B cell (primary cell): ENCODE data around the gene CALR3. TPM values are rescaled to one million over a fixed set of nuclear protein-coding genes. Genes with fewer than 3 reads are reported as not detected.

Source experiments
- ATAC-seq: fragments of 200-7000 bp; cut with Tn5 transposase; one replicate; pipeline ENCODE4 v1.10.0; 2021; ENCODE audit warnings: low read depth, mild to moderate bottlenecking, moderate number of reproducible peaks, moderate library complexity
- CTCF ChIA-PET: fragments of 350-600 bp; sonication (Branson Sonifier 250); formaldehyde crosslinking; loops from one replicate; lab custom pipeline; 2021; ENCODE audit warnings: antibody characterized with exemption, inconsistent platforms; lab: Charles Lee
- POLR2A ChIA-PET: fragments of 350-600 bp; sonication (Branson Sonifier 250); formaldehyde crosslinking; loops from one replicate; lab custom pipeline; 2021; ENCODE audit warnings: antibody characterized with exemption; lab: Charles Lee
- DNase-seq: peaks from one replicate; pipeline ENCODE4 v3.0.0; 2013
- H2AFZ ChIP-seq: 2 replicates; pipeline ENCODE4 v1.6.1; 2012; ENCODE audit warnings: mild to moderate bottlenecking, low read depth, low read length; ENCODE audit not compliant: insufficient read depth, poor library complexity, severe bottlenecking
- H3K27ac ChIP-seq, 2 donors: 1 replicate in 1 of 2; 2 replicates in 1 of 2; pipeline ENCODE4 v1.5.1; 2012 to 2013; ENCODE audit warnings: low read length in 2 of 2, mild to moderate bottlenecking in 2 of 2, moderate library complexity in 1 of 2
- H3K27me3 ChIP-seq, 4 experiments: fragments of 200-600 bp in 1 of 4; sonication (generic) in 1 of 4; replicated peaks in 1 of 4; 1 replicate in 2 of 4; 2 replicates in 2 of 4; pipeline versions ENCODE4 v1.6.1 to v1.7.0; 2013 to 2016; ENCODE audit warnings: low read length in 3 of 4, mild to moderate bottlenecking in 2 of 4, mixed read lengths in 1 of 4, moderate library complexity in 1 of 4; ENCODE audit not compliant: insufficient read depth in 4 of 4, control insufficient read depth in 3 of 4; ENCODE audit errors: control extremely low read depth in 1 of 4
- H3K36me3 ChIP-seq, 2 experiments: replicated peaks in 1 of 2; 1 replicate in 1 of 2; 2 replicates in 1 of 2; pipeline versions ENCODE4 v1.6.1 to v1.7.1; 2013; ENCODE audit warnings: low read length in 1 of 2; ENCODE audit not compliant: insufficient read depth in 2 of 2, control insufficient read depth in 1 of 2; ENCODE audit errors: control extremely low read depth in 1 of 2, extremely low read depth in 1 of 2
- H3K4me1 ChIP-seq, 2 donors: fragments of 200-600 bp in 1 of 2; sonication (generic) in 1 of 2; 1 replicate in 1 of 2; 2 replicates in 1 of 2; pipeline versions ENCODE4 v1.5.1 to v1.6.1; 2013 to 2017; ENCODE audit warnings: low read length in 2 of 2; ENCODE audit not compliant: control insufficient read depth in 2 of 2, insufficient read depth in 2 of 2
- H3K4me2 ChIP-seq: replicated peaks from 2 replicates; pipeline ENCODE3; 2012; ENCODE audit warnings: mild to moderate bottlenecking, low read depth, low read length; ENCODE audit not compliant: poor library complexity, severe bottlenecking
- H3K4me3 ChIP-seq, 5 experiments: fragments of 200-600 bp in 1 of 5; sonication (generic) in 1 of 5; 1 replicate in 3 of 5; 2 replicates in 2 of 5; pipeline versions ENCODE4 v1.5.1 to v1.7.0; 2011 to 2016; ENCODE audit warnings: low read length in 4 of 5, mild to moderate bottlenecking in 4 of 5, low read depth in 2 of 5, control low read depth in 1 of 5, moderate library complexity in 1 of 5; ENCODE audit not compliant: insufficient read depth in 1 of 5; ENCODE audit errors: control extremely low read depth in 1 of 5, extremely low read depth in 1 of 5
- H3K79me2 ChIP-seq: fragments of 200-600 bp; sonication (generic); one replicate; pipeline ENCODE4 v1.6.0; 2016; ENCODE audit warnings: low read length; ENCODE audit not compliant: control insufficient read depth, insufficient read depth
- H3K9ac ChIP-seq: fragments of 200-600 bp; sonication (generic); 2 replicates; pipeline ENCODE4 v1.6.1; 2017; ENCODE audit warnings: mild to moderate bottlenecking, low read length, moderate library complexity
- H3K9me3 ChIP-seq, 3 donors: one replicate each; pipeline versions ENCODE4 v1.6.1 to v1.7.1; 2013; ENCODE audit warnings: low read length in 2 of 3; ENCODE audit not compliant: control insufficient read depth in 2 of 3, insufficient read depth in 1 of 3; ENCODE audit errors: control extremely low read depth in 1 of 3
- H4K20me1 ChIP-seq: 2 replicates; pipeline ENCODE4 v1.6.0; 2012; ENCODE audit warnings: mild to moderate bottlenecking, low read length; ENCODE audit not compliant: insufficient read depth, control insufficient read depth, poor library complexity, severe bottlenecking
- H3K27ac Mint-ChIP-seq: one replicate; pipeline ENCODE4 v1.8.0; 2021; ENCODE audit warnings: mixed read lengths
- H3K27me3 Mint-ChIP-seq: one replicate; pipeline ENCODE4 v1.8.0; 2021; ENCODE audit warnings: mixed read lengths
- H3K4me1 Mint-ChIP-seq: one replicate; pipeline ENCODE4 v1.8.0; 2021; ENCODE audit warnings: mixed read lengths
- H3K4me3 Mint-ChIP-seq: one replicate; pipeline ENCODE4 v1.8.0; 2021; ENCODE audit warnings: mixed read lengths
- H3K9me3 Mint-ChIP-seq: one replicate; pipeline ENCODE4 v1.8.0; 2022; ENCODE audit warnings: mixed read lengths; ENCODE audit not compliant: insufficient read depth
- EZH2 ChIP-seq: IDR thresholded peaks from 2 replicates; pipeline ENCODE4 v1.6.1; 2012; ENCODE audit warnings: borderline replicate concordance, low read depth, mild to moderate bottlenecking, moderate library complexity, low read length; ENCODE audit not compliant: insufficient read depth, poor library complexity, severe bottlenecking
- WGBS: methylation state at CpG from one replicate; pipeline ENCODE4 v1.1.5; 2013; ENCODE audit warnings: missing lambda C conversion rate; ENCODE audit not compliant: insufficient coverage; 5-methylcytosine and 5-hydroxymethylcytosine counted together
- intact Hi-C: fragments of 100-400 bp; cut with micrococcal nuclease; formaldehyde crosslinking; loops from one replicate; pipeline ENCODE4 v1.10.0; 2022
- polyA plus RNA-seq: library from polyadenylated mRNA; depleted of rRNA; stranded (reverse); fragments of >200 nt; gene quantifications from 2 replicates; pipeline ENCODE4 v1.2.3, GENCODE V29; 2012
- total RNA-seq, 2 donors: library from RNA; stranded (reverse); fragments of 120-200 nt in 1 of 2; gene quantifications; 1 replicate in 1 of 2; 2 replicates in 1 of 2; pipeline versions ENCODE4 v1.2.3 to v1.2.4, GENCODE V29; 2013 to 2022
- TF ChIP-seq, protein P1 (sequence below): fragments of 200-600 bp; IDR thresholded peaks from one replicate; pipeline ENCODE4 v1.8.0; 2022; ENCODE audit warnings: antibody characterized with exemption, mild to moderate bottlenecking

Gene CALR3
- total and polyA plus RNA-seq, 2 donors (not counting 1 experiment from before 2014, with no cell fraction given) = 0.44 TPM; not detected in 1

DNA sequence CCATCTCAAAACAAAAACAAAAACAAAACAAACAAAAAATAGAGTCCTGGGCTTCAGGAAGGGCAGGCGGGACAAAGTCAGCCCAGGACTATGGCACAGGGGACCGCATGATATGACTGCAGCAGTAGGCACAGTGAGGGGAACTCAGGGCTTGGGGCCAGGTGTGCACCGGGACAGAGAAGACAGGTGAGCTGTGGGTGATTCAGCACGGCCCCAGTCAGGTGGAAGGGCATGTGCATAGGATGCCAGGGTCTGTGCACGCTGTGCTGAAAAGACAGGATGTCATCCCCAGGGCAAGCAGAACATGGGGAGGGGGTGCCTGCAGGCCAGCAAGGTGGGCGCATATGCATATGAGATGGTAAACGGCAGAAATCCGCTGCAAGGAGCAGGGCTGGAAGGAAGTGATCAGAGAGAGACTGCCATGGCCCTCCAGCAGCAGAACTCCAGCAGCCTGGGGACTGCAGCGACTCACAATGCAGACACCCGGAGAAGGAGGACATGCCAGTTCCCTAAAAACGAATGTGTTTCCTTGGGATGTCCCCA lies 39.2 kb downstream of the CALR3 start:
- ATAC-seq (peak; percentile 12), DNase-seq (no peak)
- Histone ChIP-seq H2AFZ (no peak overlapping the region), H3K4me3 (no peak overlapping the region), H3K4me2 (peak overlapping the region; percentile 58), H4K20me1 (peaks cover 77% of the 10 kb centered on the region), H3K79me2 (peaks cover 96% of the 10 kb centered on the region), H3K27ac (no peak overlapping the region), H3K9ac (no peak overlapping the region), H3K36me3 (peaks cover 0 to 3% of the 10 kb centered on the region in 2 experiments), H3K27me3 (no peaks in the 10 kb centered on the region), H3K9me3 (no peaks in the 10 kb centered on the region), H3K4me1 (peaks cover 33 to 34% of the 10 kb centered on the region in 2 donors)
- ChIA-PET CTCF (no interaction called here), POLR2A (no interaction called here)
- Mint-ChIP-seq H3K27ac (peak overlapping the region; percentile 79), H3K4me1 (peaks cover 61% of the 10 kb centered on the region), H3K27me3 (no peaks in the 10 kb centered on the region), H3K9me3 (no peaks in the 10 kb centered on the region), H3K4me3 (peak overlapping the region; percentile 76)
- WGBS = 43% methylated on average over 10 of the region's 11 CpGs
- TF ChIP-seq EZH2 = no peak
- TF ChIP-seq, protein P1, sequence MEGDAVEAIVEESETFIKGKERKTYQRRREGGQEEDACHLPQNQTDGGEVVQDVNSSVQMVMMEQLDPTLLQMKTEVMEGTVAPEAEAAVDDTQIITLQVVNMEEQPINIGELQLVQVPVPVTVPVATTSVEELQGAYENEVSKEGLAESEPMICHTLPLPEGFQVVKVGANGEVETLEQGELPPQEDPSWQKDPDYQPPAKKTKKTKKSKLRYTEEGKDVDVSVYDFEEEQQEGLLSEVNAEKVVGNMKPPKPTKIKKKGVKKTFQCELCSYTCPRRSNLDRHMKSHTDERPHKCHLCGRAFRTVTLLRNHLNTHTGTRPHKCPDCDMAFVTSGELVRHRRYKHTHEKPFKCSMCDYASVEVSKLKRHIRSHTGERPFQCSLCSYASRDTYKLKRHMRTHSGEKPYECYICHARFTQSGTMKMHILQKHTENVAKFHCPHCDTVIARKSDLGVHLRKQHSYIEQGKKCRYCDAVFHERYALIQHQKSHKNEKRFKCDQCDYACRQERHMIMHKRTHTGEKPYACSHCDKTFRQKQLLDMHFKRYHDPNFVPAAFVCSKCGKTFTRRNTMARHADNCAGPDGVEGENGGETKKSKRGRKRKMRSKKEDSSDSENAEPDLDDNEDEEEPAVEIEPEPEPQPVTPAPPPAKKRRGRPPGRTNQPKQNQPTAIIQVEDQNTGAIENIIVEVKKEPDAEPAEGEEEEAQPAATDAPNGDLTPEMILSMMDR = no peak
- intact Hi-C loops = no loop called here

DNA sequence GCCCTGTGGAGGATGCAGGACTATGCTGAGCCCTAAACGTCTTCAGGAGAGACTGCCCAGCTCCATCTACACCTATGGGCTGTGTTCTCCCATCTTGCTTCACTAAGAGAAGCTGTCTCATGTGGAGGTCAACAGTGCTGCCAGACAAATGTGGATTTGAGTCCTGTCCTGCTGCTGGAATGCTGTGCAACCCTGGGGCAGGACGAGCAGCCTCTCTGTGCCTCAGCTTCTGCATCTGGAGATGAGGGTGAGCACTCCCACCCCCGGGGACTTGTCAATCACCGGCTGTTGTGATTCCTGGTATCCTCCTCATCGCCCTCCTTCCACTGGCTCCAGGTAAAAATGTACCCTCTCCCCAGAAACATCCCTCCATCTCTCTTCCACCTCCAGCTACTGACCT lies 40.5 kb downstream of the CALR3 start:
- Mint-ChIP-seq H3K4me3 (no peak overlapping the region), H3K4me1 (peaks cover 62% of the 10 kb centered on the region), H3K27ac (peak overlapping the region; percentile 53), H3K9me3 (no peaks in the 10 kb centered on the region), H3K27me3 (no peaks in the 10 kb centered on the region)
- Histone ChIP-seq H3K9me3 (no peaks in the 10 kb centered on the region), H4K20me1 (peaks cover 73% of the 10 kb centered on the region), H3K4me2 (no peak overlapping the region), H3K4me1 (peaks cover 40 to 41% of the 10 kb centered on the region in 2 donors), H3K27me3 (no peaks in the 10 kb centered on the region), H3K27ac (no peak overlapping the region), H3K4me3 (no peak overlapping the region), H2AFZ (no peak overlapping the region), H3K36me3 (no peaks in the 10 kb centered on the region), H3K79me2 (peaks cover 97% of the 10 kb centered on the region), H3K9ac (no peak overlapping the region)
- ATAC-seq = no peak
- intact Hi-C loops = no loop called here
- WGBS = 97% methylated on average over 4 of the region's 5 CpGs
- POLR2A ChIA-PET = no interaction called here
- CTCF ChIA-PET = interaction anchor here (0.8 kb wide), 1 partner anchor 81 kb away, joined by 3 read pairs; no protein-coding TSS in a partner anchor
- TF ChIP-seq EZH2 = no peak
- TF ChIP-seq, protein P1 = no peak
- DNase-seq = no peak
